ENCODE results near the gene ZFR.

ZFR gene

GRCh38 chr5:32355686-32356085 lies 88.9 kb downstream of the ZFR start:
- no peaks in the 10 kb centered on the region for H3K4me1 ChIP-seq (ENCODE audit: control insufficient read depth in 1 of 2, insufficient read depth in 1 of 2, low read depth in 1 of 2, low read length in 1 of 2)
- H3K4me3 ChIP-seq (ENCODE audit: low read depth in 1 of 2, low read length in 1 of 2), result no peak overlapping the region
- TF ChIP-seq CTCF (IDR thresholded peaks at IDR 0.05), result no peak
- no peak overlapping the region for H3K27ac ChIP-seq
- H3K36me3 ChIP-seq, result peaks cover 59% of the 10 kb centered on the region
- H3K27me3 ChIP-seq, result no peaks in the 10 kb centered on the region
- no peaks in the 10 kb centered on the region for H3K9me3 ChIP-seq

GRCh38 chr5:32353420-32353819 lies 91.1 kb downstream of the ZFR start:
- peaks cover 42% of the 10 kb centered on the region for H3K36me3 ChIP-seq
- H3K4me1 ChIP-seq (ENCODE audit: control insufficient read depth in 1 of 2, insufficient read depth in 1 of 2, low read depth in 1 of 2, low read length in 1 of 2), result no peaks in the 10 kb centered on the region
- H3K4me3 ChIP-seq (ENCODE audit: low read depth in 1 of 2, low read length in 1 of 2), result no peak overlapping the region
- no peak for TF ChIP-seq CTCF (IDR thresholded peaks at IDR 0.05)
- no peaks in the 10 kb centered on the region for H3K9me3 ChIP-seq
- H3K27ac ChIP-seq, result no peak overlapping the region
- no peaks in the 10 kb centered on the region for H3K27me3 ChIP-seq

GRCh38 chr5:32352685-32353084 lies 91.9 kb downstream of the ZFR start:
- Histone ChIP-seq H3K4me1 (ENCODE audit: control insufficient read depth in 1 of 2, insufficient read depth in 1 of 2, low read depth in 1 of 2, low read length in 1 of 2) (no peaks in the 10 kb centered on the region), H3K36me3 (peaks cover 37% of the 10 kb centered on the region), H3K27ac (no peak overlapping the region), H3K4me3 (ENCODE audit: low read depth in 1 of 2, low read length in 1 of 2) (no peak overlapping the region), H3K9me3 (no peaks in the 10 kb centered on the region), H3K27me3 (no peaks in the 10 kb centered on the region)
- no peak for TF ChIP-seq CTCF (IDR thresholded peaks at IDR 0.05)

GRCh38 chr5:32346869-32347268 lies 97.7 kb downstream of the ZFR start:
- H3K4me1 ChIP-seq (ENCODE audit: control insufficient read depth in 1 of 2, insufficient read depth in 1 of 2, low read depth in 1 of 2, low read length in 1 of 2), result no peaks in the 10 kb centered on the region

GRCh38 chr5:32343058-32343672 lies 101.4 kb downstream of the ZFR start:
- no peak for TF ChIP-seq CTCF (IDR thresholded peaks at IDR 0.05)
- no peak overlapping the region for H3K27ac ChIP-seq

More at GRCh38 chr5:32346869-32347268, 97.7 kb downstream of the ZFR start:
- no peak overlapping the region for H3K4me3 ChIP-seq (ENCODE audit: low read depth in 1 of 2, low read length in 1 of 2)
- H3K27ac ChIP-seq, result no peak overlapping the region
- no peaks in the 10 kb centered on the region for H3K9me3 ChIP-seq
- H3K27me3 ChIP-seq, result no peaks in the 10 kb centered on the region
- no peak for TF ChIP-seq CTCF (IDR thresholded peaks at IDR 0.05)
- no peaks in the 10 kb centered on the region for H3K36me3 ChIP-seq

More at GRCh38 chr5:32343058-32343672, 101.4 kb downstream of the ZFR start:
- no peaks in the 10 kb centered on the region for H3K4me1 ChIP-seq (ENCODE audit: control insufficient read depth in 1 of 2, insufficient read depth in 1 of 2, low read depth in 1 of 2, low read length in 1 of 2)
- H3K9me3 ChIP-seq, result peaks cover 26% of the 10 kb centered on the region
- no peak overlapping the region for H3K4me3 ChIP-seq (ENCODE audit: low read depth in 1 of 2, low read length in 1 of 2)
- H3K27me3 ChIP-seq, result no peaks in the 10 kb centered on the region
- no peaks in the 10 kb centered on the region for H3K36me3 ChIP-seq
